ENCODE results near the gene MGAT4A. TPM values are rescaled to one million over a fixed set of nuclear protein-coding genes. Genes with fewer than 3 reads are reported as not detected.

MGAT4A gene
- total and polyA plus RNA-seq, 4 donors, result 16.1 to 43.7 (median 31.9) TPM

DNA sequence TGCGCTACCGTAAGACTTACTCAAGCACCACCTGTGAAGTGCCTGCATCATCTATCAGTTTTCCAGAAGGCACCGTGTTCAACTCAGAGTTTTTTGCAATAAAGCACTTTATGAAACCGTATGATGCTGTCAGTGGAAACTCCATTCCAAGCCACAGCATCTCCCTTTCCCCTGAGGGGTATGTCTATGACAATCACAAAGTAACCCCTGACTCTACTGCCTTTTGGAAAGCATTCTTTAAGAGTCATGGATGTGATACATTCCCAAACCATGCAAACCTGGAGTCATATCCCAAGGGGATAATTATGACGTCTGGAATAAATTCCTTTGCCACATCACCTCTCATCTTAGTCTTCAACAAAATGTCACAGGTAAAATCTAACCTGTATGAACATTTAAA lies 83.3 kb downstream of the MGAT4A start:
- H3K27me3 ChIP-seq (ENCODE audit: control insufficient read depth in 3 of 3, insufficient read depth in 3 of 3, low read length in 2 of 3), result no peaks in the 10 kb centered on the region
- no peak overlapping the region for H3K4me3 ChIP-seq
- H3K36me3 ChIP-seq (ENCODE audit: control insufficient read depth in 4 of 4, insufficient read depth in 4 of 4, low read length in 4 of 4), result peaks cover 0 to 8% (median 1%) of the 10 kb centered on the region in 4 donors
- WGBS, 2 donors, result 74 to 83% methylated on average over 5 of the region's 5 CpGs
- DNase-seq, result no peak
- TF ChIP-seq, protein P1, sequence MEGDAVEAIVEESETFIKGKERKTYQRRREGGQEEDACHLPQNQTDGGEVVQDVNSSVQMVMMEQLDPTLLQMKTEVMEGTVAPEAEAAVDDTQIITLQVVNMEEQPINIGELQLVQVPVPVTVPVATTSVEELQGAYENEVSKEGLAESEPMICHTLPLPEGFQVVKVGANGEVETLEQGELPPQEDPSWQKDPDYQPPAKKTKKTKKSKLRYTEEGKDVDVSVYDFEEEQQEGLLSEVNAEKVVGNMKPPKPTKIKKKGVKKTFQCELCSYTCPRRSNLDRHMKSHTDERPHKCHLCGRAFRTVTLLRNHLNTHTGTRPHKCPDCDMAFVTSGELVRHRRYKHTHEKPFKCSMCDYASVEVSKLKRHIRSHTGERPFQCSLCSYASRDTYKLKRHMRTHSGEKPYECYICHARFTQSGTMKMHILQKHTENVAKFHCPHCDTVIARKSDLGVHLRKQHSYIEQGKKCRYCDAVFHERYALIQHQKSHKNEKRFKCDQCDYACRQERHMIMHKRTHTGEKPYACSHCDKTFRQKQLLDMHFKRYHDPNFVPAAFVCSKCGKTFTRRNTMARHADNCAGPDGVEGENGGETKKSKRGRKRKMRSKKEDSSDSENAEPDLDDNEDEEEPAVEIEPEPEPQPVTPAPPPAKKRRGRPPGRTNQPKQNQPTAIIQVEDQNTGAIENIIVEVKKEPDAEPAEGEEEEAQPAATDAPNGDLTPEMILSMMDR (IDR thresholded peaks at IDR 0.05; ENCODE audit: control extremely low read depth, extremely low read depth), result no peak
- no peak for ATAC-seq (ENCODE audit: insufficient read depth, low FRiP score)
- H3K27ac ChIP-seq (ENCODE audit: low read depth in 1 of 2, low read length in 1 of 2), result no peak overlapping the region
- H3K9me3 ChIP-seq (ENCODE audit: control insufficient read depth in 4 of 4, insufficient read depth in 3 of 4, low read length in 3 of 4), result no peaks in the 10 kb centered on the region
- no peak overlapping the region for H3K9ac ChIP-seq (ENCODE audit: insufficient read depth in 1 of 2, low read length in 2 of 2)
- H3K4me1 ChIP-seq (ENCODE audit: control insufficient read depth in 5 of 5, insufficient read depth in 5 of 5, low read length in 5 of 5), result no peaks in the 10 kb centered on the region

DNA sequence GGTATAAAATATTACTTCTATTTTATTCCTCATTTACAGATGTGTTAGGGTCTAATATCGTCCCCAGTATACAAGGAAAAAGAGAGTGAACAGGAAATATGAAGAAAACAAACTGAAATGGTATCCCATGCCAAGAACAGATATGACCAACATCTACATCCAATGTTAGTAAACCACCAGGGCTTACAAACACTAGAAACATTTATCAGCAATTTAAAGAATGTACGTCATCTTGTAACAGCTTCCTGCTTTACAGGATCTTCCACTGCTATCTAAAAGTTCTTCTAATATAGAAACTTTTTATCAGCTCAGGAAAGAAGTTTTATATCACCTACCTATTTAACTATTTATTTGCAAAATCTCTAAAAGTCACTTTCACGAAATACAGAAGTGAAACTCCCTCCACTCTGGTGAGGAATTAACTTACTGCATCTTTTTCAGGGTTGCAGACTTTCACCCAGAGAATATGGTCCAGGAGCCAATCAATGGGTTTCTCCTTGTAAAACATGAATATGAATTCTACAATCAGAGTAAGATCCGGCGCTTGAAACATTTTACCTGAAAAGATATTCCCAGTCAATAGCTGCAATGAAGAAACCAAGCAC lies 87.3 kb downstream of the MGAT4A start:
- WGBS, 2 donors, result 78 to 83% methylated on average over 5 of the region's 5 CpGs
- TF ChIP-seq, protein P1 (IDR thresholded peaks at IDR 0.05; ENCODE audit: control extremely low read depth, extremely low read depth), result no peak

DNA sequence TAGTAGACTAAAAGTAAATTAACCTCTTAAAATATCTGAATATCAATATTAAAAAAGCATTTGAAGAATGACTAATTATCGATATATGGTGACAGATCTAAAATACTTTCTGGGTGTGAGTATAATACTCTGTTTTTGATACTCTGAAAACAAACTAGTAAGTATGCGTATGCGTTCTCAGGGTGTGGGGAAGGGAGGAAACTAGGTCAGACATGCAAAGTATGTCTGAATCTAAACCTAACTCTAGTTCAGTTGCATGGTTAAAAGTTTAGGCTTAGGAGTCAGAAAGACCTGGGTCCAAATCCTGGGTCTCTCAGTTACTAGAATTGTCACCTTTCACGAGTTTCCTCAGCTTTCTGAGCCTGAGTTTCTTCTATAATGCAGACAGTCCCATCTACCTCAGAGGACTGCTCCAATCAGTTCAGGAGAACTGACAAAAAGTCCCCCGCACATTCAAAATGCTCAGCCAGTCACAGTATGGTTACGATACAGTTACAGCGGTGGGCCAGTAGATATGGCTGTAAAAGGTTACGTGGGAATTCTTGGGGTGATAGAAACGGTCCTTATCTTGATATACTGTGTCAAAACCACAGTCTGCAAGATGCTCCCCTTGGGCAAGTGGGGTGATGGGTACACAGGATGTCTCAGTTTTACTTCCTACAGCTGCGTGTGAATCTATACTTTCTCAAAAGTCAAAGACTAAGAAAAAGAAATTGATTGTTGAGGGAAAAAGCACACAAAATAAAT lies 93.4 kb downstream of the MGAT4A start:
- Histone ChIP-seq H3K9ac (ENCODE audit: insufficient read depth in 1 of 2, low read length in 2 of 2) (no peak overlapping the region), H3K27ac (ENCODE audit: low read depth in 1 of 2, low read length in 1 of 2) (no peak overlapping the region), H3K27me3 (ENCODE audit: control insufficient read depth in 3 of 3, insufficient read depth in 3 of 3, low read length in 2 of 3) (no peaks in the 10 kb centered on the region), H3K36me3 (ENCODE audit: control insufficient read depth in 4 of 4, insufficient read depth in 4 of 4, low read length in 4 of 4) (peaks cover 0 to 30% (median 6%) of the 10 kb centered on the region in 4 donors), H3K4me1 (ENCODE audit: control insufficient read depth in 5 of 5, insufficient read depth in 5 of 5, low read length in 5 of 5) (no peaks in the 10 kb centered on the region), H3K9me3 (ENCODE audit: control insufficient read depth in 4 of 4, insufficient read depth in 3 of 4, low read length in 3 of 4) (no peaks in the 10 kb centered on the region), H3K4me3 (no peak overlapping the region)
- TF ChIP-seq, protein P1 (IDR thresholded peaks at IDR 0.05; ENCODE audit: control extremely low read depth, extremely low read depth), result no peak
- DNase-seq (no peak), ATAC-seq (ENCODE audit: insufficient read depth, low FRiP score) (no peak)
- WGBS, 2 donors, result 79 to 89% methylated on average over 10 of the region's 10 CpGs

More for the DNA sequence above, 87.3 kb downstream of the MGAT4A start:
- no peaks in the 10 kb centered on the region for H3K27me3 ChIP-seq (ENCODE audit: control insufficient read depth in 3 of 3, insufficient read depth in 3 of 3, low read length in 2 of 3)
- H3K27ac ChIP-seq (ENCODE audit: low read depth in 1 of 2, low read length in 1 of 2), result no peak overlapping the region
- no peak for DNase-seq
- H3K4me3 ChIP-seq, result no peak overlapping the region
- no peaks in the 10 kb centered on the region for H3K9me3 ChIP-seq (ENCODE audit: control insufficient read depth in 4 of 4, insufficient read depth in 3 of 4, low read length in 3 of 4)
- peaks cover 0 to 18% (median 5%) of the 10 kb centered on the region in 4 donors for H3K36me3 ChIP-seq (ENCODE audit: control insufficient read depth in 4 of 4, insufficient read depth in 4 of 4, low read length in 4 of 4)
- H3K9ac ChIP-seq (ENCODE audit: insufficient read depth in 1 of 2, low read length in 2 of 2), result no peak overlapping the region
- no peaks in the 10 kb centered on the region for H3K4me1 ChIP-seq (ENCODE audit: control insufficient read depth in 5 of 5, insufficient read depth in 5 of 5, low read length in 5 of 5)
- ATAC-seq (ENCODE audit: insufficient read depth, low FRiP score), result no peak
